Progenitor cell of endocrine pancreas (in vitro differentiated cells): Measurements from ENCODE around the gene PRPF31. TPM values are rescaled to one million over a fixed set of nuclear protein-coding genes. Genes with fewer than 3 reads are reported as not detected.

Source experiments
- DNase-seq: peaks from one replicate; pipeline ENCODE4 v3.0.0; 2021; ENCODE audit warnings: low spot score; ENCODE audit not compliant: unreplicated experiment
- H3K27ac Mint-ChIP-seq: 2 replicates; pipeline ENCODE4 v1.8.0; 2021; ENCODE audit warnings: mild to moderate bottlenecking, moderate library complexity, mixed read lengths
- H3K27me3 Mint-ChIP-seq: 2 replicates; pipeline ENCODE4 v1.8.0; 2021; ENCODE audit warnings: mixed read lengths
- H3K36me3 Mint-ChIP-seq: 2 replicates; pipeline ENCODE4 v1.8.0; 2022; ENCODE audit warnings: mixed read lengths; ENCODE audit not compliant: insufficient read depth
- H3K4me1 Mint-ChIP-seq: 2 replicates; pipeline ENCODE4 v1.8.0; 2021; ENCODE audit warnings: low read depth, mixed read lengths
- H3K4me3 Mint-ChIP-seq: 2 replicates; pipeline ENCODE4 v1.8.0; 2021; ENCODE audit warnings: low read depth, mild to moderate bottlenecking, moderate library complexity, mixed read lengths
- H3K9me3 Mint-ChIP-seq: 2 replicates; pipeline ENCODE4 v1.8.0; 2021; ENCODE audit warnings: low read depth, mixed read lengths
- CTCF ChIP-seq: fragments of 200-600 bp; sonication (generic); IDR thresholded peaks from one replicate; pipeline ENCODE4 v1.5.0; 2021; ENCODE audit warnings: antibody characterized with exemption, mild to moderate bottlenecking; ENCODE audit not compliant: unreplicated experiment
- total RNA-seq: library from RNA; stranded (reverse); gene quantifications from 2 replicates; pipeline ENCODE4 v1.2.1, GENCODE V29; 2021

Gene PRPF31
- total RNA-seq, 1 donor from 2014 or later: 71.3 TPM

DNA sequence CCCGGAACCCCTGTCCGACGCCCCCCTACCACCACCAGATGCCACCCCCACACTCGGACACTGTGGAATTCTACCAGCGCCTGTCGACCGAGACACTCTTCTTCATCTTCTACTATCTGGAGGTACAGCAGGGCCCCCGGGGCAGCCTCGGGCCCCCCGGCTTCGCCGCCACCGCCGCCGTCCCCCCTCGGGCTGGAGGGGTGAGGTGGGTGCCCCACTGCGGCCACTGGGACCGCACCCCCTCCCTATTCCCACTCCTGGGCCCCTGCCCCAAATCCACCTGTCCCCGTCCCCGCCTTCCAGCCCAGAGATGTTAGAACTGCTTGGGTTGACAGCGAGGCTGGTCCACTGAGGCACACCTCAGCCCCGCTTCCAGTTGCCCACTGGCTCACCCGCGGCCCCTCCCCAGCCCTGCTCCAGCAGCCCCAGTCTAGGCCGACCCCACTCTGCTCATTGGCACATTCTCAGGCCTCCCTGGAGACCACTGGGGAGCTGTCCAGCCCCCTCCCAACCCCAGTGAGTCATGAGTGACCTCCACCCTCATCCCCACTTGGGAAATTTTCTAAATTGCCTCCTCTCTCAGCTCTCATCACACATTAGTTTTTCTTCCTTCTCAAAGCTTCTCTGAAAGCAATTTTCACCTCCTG lies 37.4 kb downstream of the PRPF31 start:
- no peak overlapping the region for H3K4me3 Mint-ChIP-seq
- TF ChIP-seq CTCF: no peak
- H3K27ac Mint-ChIP-seq: no peak overlapping the region
- DNase-seq: no peak
- no peaks in the 10 kb centered on the region for H3K9me3 Mint-ChIP-seq
- H3K36me3 Mint-ChIP-seq: peaks cover 21% of the 10 kb centered on the region
- no peaks in the 10 kb centered on the region for H3K27me3 Mint-ChIP-seq
- no peaks in the 10 kb centered on the region for H3K4me1 Mint-ChIP-seq

DNA sequence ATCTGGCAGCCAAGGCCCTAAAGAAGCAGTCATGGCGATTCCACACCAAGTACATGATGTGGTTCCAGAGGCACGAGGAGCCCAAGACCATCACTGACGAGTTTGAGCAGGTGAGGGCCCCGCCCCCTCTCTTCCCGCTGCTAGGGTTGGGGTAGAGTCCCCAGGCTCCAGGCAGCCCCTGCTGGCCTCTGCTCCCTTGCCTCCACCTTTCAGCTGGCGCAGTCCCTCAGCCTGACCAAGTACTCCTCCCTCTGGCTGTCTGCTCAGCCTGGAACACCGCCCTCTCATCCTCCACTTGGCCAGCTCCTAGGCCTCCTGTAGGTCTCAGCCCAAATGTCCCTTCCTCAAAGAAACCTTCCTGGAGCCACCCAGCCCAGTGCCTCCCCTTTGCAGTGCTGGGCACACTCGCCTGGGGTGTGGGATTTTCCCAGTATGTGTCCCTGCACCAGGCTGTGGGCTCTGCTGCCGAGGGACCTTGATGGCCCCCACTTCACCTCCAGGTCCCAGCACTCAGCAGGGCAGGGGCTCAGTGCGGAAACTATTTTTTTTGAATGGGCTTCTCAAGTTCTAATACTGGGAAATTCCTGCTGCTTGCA lies 38.3 kb downstream of the PRPF31 start:
- peaks cover 5% of the 10 kb centered on the region for H3K4me1 Mint-ChIP-seq
- H3K27me3 Mint-ChIP-seq: no peaks in the 10 kb centered on the region
- TF ChIP-seq CTCF: no peak
- no peak overlapping the region for H3K27ac Mint-ChIP-seq
- no peaks in the 10 kb centered on the region for H3K9me3 Mint-ChIP-seq
- H3K36me3 Mint-ChIP-seq: peaks cover 21% of the 10 kb centered on the region
- no peak for DNase-seq
- H3K4me3 Mint-ChIP-seq: no peak overlapping the region

DNA sequence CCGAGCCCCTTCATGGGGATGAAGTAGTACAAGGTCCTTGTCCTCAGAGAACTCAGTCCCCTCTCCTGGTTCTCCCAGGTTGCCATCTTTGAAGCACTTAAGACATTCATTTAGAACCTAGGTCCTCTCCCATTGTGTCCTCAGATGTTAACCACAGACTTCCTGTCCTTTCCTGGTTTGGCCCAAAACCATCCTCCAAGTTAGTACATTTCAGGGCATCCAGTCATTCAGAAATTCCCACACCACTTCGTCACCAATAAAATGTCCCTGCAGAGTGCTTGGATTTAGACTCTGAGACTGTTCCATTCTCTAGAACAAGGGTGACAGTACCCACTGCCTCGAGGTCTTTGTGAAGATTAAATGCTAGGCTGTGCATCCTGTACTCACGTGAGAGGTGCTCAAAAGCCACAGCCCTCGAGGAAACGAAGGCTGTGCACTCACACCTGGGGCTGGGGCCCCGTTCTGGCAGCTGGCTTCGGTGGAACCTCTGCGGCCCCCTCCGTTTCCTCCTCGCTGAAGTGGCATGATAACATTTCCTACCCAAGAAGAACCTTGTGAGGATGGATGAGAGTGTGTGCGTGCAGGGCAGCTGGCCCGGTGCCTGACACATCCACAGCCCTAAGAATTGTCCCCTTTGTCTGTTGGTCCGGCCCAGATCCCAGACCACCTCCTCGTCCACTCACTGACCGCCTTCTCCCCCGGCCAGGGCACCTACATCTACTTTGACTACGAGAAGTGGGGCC lies 39.2 kb downstream of the PRPF31 start:
- H3K4me1 Mint-ChIP-seq: peaks cover 7% of the 10 kb centered on the region

DNA sequence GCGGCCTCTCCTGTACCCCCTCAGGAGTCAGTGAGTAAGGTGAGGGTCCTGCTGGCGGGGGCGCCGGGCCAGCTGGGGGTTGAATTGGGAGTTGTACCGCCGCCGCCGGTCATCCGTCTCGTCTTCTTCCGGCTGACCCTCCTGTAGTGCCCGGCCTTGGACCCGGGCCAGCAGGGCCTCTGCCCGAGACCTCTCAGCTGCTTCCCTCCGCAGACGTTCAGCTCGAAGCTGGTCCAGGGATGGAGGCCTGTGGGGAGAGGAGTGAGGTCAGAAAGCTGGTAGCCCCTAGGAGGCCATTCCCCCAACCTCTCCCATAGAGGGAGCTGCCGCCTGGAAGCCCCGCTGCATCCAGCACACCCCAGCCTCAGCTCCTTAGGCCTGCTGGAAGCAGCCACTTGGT lies 40.1 kb downstream of the PRPF31 start:
- H3K36me3 Mint-ChIP-seq: peaks cover 18% of the 10 kb centered on the region
- no peak for TF ChIP-seq CTCF
- no peak for DNase-seq
- H3K27me3 Mint-ChIP-seq: no peaks in the 10 kb centered on the region
- H3K4me1 Mint-ChIP-seq: peaks cover 16% of the 10 kb centered on the region
- no peak overlapping the region for H3K27ac Mint-ChIP-seq
- H3K9me3 Mint-ChIP-seq: no peaks in the 10 kb centered on the region
- no peak overlapping the region for H3K4me3 Mint-ChIP-seq

More for the DNA sequence above, 39.2 kb downstream of the PRPF31 start:
- Mint-ChIP-seq H3K27ac (no peak overlapping the region), H3K27me3 (no peaks in the 10 kb centered on the region), H3K36me3 (peaks cover 21% of the 10 kb centered on the region), H3K4me3 (no peak overlapping the region), H3K9me3 (no peaks in the 10 kb centered on the region)
- TF ChIP-seq CTCF: no peak
- DNase-seq: no peak

DNA sequence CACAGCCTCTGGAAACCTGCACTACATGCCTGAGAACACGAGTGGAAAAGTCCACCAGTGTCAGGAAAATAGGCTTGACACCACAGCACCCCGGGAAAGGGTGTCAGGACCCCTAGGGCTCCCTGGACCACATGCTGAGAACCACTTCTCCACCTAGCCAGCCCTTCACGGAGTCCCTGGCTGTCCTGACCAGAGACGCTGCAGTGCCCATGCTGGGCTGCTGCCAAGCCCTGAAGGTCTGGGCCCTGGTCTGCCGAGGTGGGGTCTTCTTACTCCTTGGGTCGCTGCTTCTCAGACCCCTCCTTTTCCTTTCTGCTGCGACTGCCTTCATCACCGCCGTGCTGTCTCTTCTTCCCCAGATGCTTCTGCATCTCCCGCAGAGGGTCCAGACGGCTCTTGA lies 40.9 kb downstream of the PRPF31 start:
- H3K27me3 Mint-ChIP-seq: no peaks in the 10 kb centered on the region
- H3K9me3 Mint-ChIP-seq: no peaks in the 10 kb centered on the region
- no peak for DNase-seq
- peaks cover 20% of the 10 kb centered on the region for H3K4me1 Mint-ChIP-seq
- TF ChIP-seq CTCF: no peak
- peaks cover 18% of the 10 kb centered on the region for H3K36me3 Mint-ChIP-seq
- H3K4me3 Mint-ChIP-seq: no peak overlapping the region
- peak overlapping the region; percentile 71 for H3K27ac Mint-ChIP-seq
